GM21717 (cell line): ENCODE results near the gene KLF2.

ENCODE experiments used
- ATAC-seq: cut with Tn5 transposase; IDR thresholded peaks from one replicate; pipeline ENCODE4 v1.9.1; 2021; ENCODE audit warnings: mild to moderate bottlenecking, moderate library complexity; ENCODE audit not compliant: unreplicated experiment

KLF2 gene

DNA sequence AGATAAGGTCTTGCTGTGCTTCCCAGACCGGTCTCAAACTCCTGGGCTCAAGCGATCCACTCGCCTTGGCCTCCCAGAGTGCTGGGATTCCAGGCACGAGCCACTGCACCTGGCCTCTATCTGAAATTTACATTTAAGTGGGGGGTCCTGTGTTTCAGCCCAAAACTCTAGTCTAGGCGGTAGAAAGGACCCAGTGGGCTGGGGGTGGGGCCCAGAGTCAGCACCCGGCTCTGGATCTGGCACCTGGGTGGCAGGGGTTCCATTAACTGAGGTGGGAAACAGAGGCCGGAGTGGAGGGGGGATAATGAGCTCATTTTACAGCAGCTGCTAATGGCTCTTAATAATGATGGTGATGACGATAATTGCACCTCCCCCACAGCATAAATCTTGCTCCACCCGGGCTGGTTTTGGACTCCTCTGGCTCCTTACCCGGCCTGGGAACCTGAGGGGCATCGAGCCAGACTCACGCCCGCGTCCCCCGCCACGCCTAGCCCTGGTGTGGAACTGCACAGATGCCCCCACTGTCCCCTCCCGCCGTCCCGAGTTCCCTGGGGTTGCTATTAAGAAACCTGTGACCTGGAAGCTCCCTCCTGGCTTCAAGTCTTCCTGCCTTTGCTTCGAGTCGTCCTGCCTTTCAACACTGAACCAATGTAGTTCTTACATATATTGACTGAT is 17.8 kb upstream of the KLF2 start:
- no peak for ATAC-seq

DNA sequence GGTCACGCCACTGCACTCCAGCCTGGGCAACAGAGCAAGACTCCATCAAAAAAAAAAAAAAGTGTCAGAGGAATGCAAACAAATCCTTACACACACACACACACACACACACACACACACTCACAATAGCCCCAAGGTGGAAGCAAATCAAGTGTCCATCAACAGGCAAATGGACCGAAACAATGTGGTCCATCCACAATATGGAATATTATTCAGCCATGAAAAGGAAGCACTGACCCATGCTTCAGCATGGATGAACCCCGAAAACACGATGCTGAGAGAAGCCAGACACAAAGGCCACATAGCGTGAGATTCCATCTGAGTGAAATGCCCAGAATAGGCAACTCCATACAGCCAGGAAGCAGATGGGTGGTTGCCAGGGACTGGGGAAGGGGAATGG is 16.5 kb upstream of the KLF2 start:
- no peak for ATAC-seq

GRCh38 chr19:16309643-16310042 is 15.0 kb upstream of the KLF2 start:
- no peak for ATAC-seq

DNA sequence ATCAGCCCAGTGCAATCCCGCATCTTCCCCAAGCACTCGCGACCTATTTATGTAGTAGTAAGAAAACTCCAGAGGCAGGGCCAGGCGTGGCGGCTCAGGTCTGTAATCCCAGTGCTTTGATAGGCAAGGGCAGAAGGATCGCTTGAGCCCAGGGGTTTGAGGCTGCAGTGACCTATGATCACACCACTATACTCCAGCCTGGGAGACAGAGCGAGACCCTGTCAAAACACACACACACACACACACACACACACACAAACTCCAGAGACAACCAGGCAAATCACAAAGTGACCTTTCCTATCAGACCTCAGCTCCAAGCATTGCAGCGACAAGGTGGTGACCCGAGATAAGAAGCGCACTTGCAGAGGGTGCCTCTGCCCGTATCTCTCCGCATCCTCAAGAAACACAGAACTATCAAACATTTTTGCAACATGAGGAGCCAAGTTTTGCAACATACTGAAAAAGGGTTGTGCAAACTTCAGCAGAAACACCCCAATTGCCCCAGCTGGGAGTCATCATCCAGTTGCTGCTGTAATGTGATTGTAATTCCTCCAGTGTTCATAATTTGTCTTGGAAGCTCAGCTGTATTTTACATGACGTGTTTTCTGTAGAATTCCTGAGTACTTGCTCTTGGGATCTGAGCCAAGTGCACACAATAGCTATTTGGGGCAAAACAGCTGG is 8.7 kb upstream of the KLF2 start:
- ATAC-seq: no peak

DNA sequence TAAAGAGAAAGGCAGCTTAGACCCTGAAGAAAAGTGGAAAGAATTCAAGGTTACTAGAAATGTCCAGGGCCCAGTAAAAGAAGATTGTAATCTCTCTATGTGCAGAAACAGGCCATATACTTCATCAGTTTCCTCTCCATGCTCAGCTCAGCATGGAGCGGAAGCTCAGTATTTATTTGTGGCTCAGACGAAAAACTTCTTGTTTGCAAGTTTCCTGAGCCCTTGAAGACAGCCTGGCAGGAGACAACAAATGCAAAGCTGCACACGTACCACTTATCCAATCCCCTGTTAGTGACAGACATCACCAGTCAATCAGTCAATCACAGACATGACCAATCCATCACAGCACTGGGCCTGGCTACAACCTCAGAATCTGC is 8.1 kb upstream of the KLF2 start:
- no peak for ATAC-seq

GRCh38 chr19:16319481-16319880 is 5.1 kb upstream of the KLF2 start:
- no peak for ATAC-seq

DNA sequence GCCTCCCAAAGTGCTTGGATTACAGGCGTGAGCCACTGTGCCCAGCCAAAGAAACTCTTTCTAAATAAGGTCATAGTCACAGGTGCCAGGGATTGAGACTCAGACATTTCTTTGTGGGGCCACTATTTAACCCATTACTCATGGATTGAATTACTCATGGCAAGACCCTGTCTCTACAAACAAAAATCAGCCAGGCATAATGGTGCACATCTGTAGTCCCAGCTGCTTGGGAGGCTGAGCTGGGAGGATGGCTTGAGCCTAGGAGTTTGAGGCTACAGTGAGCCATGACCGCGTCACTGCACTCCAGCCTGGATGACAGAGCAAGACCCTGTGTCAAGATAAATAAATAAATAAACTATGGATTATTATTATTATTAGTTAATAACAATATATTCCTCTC is 3.6 kb upstream of the KLF2 start:
- no peak for ATAC-seq

GRCh38 chr19:16325161-16325527 is 518 bp downstream of the KLF2 start:
- ATAC-seq: no peak

GRCh38 chr19:16325641-16326400 is 1.2 kb downstream of the KLF2 start:
- ATAC-seq: no peak

DNA sequence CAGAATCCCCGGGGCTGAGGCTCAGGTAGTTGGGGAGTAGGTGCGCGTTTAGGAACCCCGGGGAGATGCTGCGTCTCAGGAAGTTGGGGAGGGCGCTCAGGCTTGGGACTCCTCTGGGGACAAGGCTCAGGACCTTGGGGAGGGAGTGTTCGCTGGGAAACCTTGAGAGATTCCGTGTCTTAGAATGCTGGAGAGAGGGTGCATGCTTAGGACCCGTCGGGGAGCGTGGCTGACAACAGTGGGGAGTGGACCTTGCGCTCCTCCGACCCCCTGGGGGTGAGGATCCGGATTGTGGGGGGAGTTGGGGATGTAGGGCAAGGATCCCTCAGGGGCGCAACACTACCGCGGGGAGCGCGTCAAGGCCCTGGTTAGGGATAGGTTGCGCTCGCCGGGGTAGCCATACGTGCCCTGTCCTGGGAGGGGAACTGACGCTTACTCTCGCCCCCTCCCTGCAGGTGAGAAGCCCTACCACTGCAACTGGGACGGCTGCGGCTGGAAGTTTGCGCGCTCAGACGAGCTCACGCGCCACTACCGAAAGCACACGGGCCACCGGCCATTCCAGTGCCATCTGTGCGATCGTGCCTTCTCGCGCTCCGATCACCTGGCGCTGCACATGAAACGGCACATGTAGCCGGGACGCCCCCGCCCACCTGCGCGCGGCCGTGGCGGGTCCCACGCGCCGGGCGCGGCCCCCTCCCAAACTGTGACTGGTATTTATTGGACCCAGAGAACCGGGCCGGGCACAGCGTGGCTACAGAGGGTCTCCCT is 2.0 kb downstream of the KLF2 start:
- ATAC-seq: no peak

DNA sequence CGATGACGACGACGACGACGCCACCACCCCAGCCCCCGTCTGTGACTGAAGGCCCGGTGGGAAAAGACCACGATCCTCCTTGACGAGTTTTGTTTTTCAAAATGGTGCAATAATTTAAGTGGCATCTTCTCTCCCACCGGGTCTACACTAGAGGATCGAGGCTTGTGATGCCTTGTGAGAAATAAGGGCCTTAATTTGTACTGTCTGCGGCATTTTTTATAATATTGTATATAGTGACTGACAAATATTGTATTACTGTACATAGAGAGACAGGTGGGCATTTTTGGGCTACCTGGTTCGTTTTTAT is 2.5 kb downstream of the KLF2 start:
- no peak for ATAC-seq

- no peak for ATAC-seq
Observed at GRCh38 chr19:16327501-16327900, 2.9 kb downstream of the KLF2 start.

GRCh38 chr19:16327911-16328823 is 3.5 kb downstream of the KLF2 start:
- no peak for ATAC-seq

DNA sequence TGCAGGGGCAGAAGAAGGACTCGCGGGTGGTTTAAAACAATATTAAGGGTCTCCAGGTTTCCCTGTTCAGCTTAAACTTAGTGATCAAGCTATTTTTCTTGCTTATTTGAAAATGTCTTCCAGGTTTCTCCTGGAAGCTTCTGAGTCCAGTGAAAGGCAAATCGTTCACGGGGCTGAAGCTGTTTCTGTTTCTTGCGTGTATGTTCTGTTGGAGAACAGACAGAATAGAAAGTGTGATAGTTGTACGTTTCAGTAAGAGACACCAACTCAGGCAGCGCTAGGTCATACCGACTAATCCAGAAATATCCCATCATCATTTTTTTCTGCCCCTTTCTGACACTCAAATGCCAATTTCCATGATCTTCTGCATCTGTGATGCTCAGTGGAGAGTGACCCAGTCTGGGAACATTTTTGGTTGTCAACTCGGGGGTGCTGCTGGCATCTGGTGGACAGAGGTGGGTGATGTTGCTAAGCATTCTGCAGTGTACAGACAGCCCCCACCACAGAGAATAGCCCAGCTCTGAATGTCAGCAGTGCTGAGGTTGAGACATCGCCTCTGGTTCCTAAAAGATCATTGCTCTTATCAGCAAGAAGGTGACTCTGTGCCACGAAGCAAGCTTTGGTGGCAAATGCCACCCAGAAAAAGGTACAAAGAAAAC is 4.3 kb downstream of the KLF2 start:
- no peak for ATAC-seq

- ATAC-seq: no peak
Observed at GRCh38 chr19:16330368-16330801, 5.8 kb downstream of the KLF2 start.

GRCh38 chr19:16330806-16331690 is 6.4 kb downstream of the KLF2 start:
- ATAC-seq: no peak

DNA sequence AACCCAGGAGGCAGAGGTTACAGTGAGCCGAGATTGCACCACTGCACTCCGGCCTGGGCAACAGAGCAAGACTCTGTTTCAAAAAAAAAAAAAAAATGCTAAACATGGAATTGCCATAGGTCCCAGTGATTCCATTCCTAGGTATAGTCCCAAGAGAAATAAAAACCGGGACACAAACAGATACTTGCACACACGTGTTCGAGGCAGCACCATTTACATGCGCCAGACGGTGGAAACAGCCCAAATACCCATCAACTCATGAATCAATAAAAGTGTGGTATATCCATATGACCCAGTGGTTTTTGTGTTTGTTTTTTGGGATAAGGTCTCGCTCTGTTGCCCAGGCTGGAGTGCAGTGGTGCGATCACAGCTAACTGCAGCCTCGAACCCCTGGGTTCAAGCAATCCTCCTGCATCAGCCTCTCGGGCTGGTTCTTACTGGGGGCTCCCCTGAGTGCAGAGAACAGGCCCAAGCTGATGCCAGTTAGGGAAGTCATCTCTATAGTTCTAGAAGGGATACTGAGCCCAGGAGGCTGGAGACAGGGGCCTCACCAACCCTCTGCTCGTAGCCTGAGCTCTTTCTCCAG is 8.5 kb downstream of the KLF2 start:
- no peak for ATAC-seq

DNA sequence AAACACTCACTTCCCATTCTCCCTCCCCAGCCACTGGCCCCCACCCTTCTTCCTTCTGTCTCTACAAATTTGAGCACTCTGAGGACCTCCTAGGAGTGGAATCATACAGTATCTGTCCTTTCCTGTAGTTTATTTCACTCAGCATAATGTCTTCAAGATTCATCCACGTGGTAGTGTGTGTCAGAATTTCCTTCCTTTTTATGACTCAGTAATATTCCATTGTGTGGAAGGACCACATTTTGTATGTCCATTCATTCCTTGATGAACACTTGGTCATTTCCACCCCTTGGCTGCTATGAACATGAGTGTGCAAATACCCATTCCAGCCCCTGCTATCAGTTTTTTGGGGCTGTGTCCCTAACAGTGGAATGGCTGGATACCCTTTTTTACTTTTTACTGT is 9.8 kb downstream of the KLF2 start:
- ATAC-seq: no peak

DNA sequence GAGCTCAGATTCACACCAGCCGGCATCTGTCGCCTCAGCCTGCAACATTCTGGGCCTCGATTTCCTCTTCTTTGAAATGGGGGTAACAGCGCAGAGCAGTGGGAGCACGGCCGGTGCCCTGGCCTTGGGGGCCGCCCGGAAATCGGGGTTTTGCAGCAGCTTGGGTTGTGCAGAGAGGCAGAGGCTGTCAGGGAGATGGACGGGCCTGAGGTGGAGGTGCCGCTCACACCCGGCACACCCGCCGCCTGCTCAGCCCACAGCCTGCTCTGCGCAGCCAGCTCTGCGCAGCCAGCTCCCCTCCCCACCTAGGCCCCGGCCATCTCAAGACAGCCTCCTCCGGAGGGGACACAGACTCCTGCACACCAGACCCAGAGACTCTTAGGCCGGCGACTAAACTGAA is 10.6 kb downstream of the KLF2 start:
- no peak for ATAC-seq
